Activated CD8-positive, alpha-beta memory T cell treated with anti-CD3 and anti-CD28 coated beads, Interleukin-2, amount 50 U/mL, for 48 hours (primary cell): Measurements from ENCODE around the gene KCNK2.

ENCODE experiments used
- DNase-seq: peaks from one replicate; pipeline ENCODE4 v3.0.0-alpha.2; 2020

Gene KCNK2

GRCh38 chr1:215082532-215083382 lies at the start of gene KCNK2:
Gene KCNK2, plus strand, starts transcription at chr1:215082737. Its CDS starts 649 bp downstream, at chr1:215083386.
- DNase-seq = peak; percentile 50

GRCh38 chr1:215032911-215033526 lies 49.5 kb upstream of the KCNK2 start:
- DNase-seq = no peak

- DNase-seq = no peak
Observed at GRCh38 chr1:215040190-215040589, 42.3 kb upstream of the KCNK2 start.

- no peak for DNase-seq
Observed at GRCh38 chr1:215043401-215043800, 39.1 kb upstream of the KCNK2 start.

- DNase-seq = no peak
Observed at GRCh38 chr1:215044151-215044550, 38.4 kb upstream of the KCNK2 start.

GRCh38 chr1:215045698-215046308 lies 36.7 kb upstream of the KCNK2 start:
- no peak for DNase-seq

GRCh38 chr1:215052256-215053015 lies 30.1 kb upstream of the KCNK2 start:
- DNase-seq = no peak

- DNase-seq = no peak
Observed at GRCh38 chr1:215054266-215054665, 28.3 kb upstream of the KCNK2 start.

GRCh38 chr1:215055281-215055935 lies 27.1 kb upstream of the KCNK2 start:
- DNase-seq = no peak

GRCh38 chr1:215056584-215056983 lies 26.0 kb upstream of the KCNK2 start:
- DNase-seq = no peak

- DNase-seq = no peak
Observed at GRCh38 chr1:215059947-215060346, 22.6 kb upstream of the KCNK2 start.

- no peak for DNase-seq
Observed at GRCh38 chr1:215064327-215064726, 18.2 kb upstream of the KCNK2 start.

- DNase-seq = no peak
Observed at GRCh38 chr1:215071078-215071477, 11.5 kb upstream of the KCNK2 start.

- no peak for DNase-seq
Observed at GRCh38 chr1:215076322-215076721, 6.2 kb upstream of the KCNK2 start.

- no peak for DNase-seq
Observed at GRCh38 chr1:215079456-215079855, 3.1 kb upstream of the KCNK2 start.

GRCh38 chr1:215081661-215082531 lies 641 bp upstream of the KCNK2 start:
- DNase-seq = no peak

- no peak for DNase-seq
Observed at GRCh38 chr1:215083383-215083961, 935 bp downstream of the KCNK2 start.

- DNase-seq = no peak
Observed at GRCh38 chr1:215084621-215085020, 2.1 kb downstream of the KCNK2 start.

- no peak for DNase-seq
Observed at GRCh38 chr1:215087603-215088002, 5.1 kb downstream of the KCNK2 start.

- no peak for DNase-seq
Observed at GRCh38 chr1:215094381-215094780, 11.8 kb downstream of the KCNK2 start.

GRCh38 chr1:215095524-215095923 lies 13.0 kb downstream of the KCNK2 start:
- no peak for DNase-seq
